GM23338 (cell line): ENCODE results near the gene DAGLA. TPM values are rescaled to one million over a fixed set of nuclear protein-coding genes. Genes with fewer than 3 reads are reported as not detected.

Experiments
- ATAC-seq: fragments of 200-7000 bp; cut with Tn5 transposase; 3 replicates; pipeline ENCODE4 v1.9.1; 2020
- DNase-seq: peaks from one replicate; pipeline ENCODE4 v3.0.0-alpha.2; 2015; ENCODE audit warnings: low spot score
- H2AFZ ChIP-seq: fragments of 200-600 bp; sonication (generic); 2 replicates; pipeline ENCODE4 v1.8.0; 2016; ENCODE audit warnings: antibody characterized with exemption, mild to moderate bottlenecking, moderate library complexity
- H3F3A ChIP-seq: fragments of 200-600 bp; sonication (generic); replicated peaks from 2 replicates; pipeline ENCODE4 v1.8.0; 2017; ENCODE audit warnings: antibody characterized with exemption, mixed run types, low read depth
- H3K27ac ChIP-seq: fragments of 200-600 bp; sonication (generic); 2 replicates; pipeline ENCODE4 v1.6.1; 2016; ENCODE audit warnings: low read depth
- H3K27me3 ChIP-seq: fragments of 200-600 bp; sonication (generic); 2 replicates; pipeline ENCODE4 v1.8.0; 2016; ENCODE audit warnings: mild to moderate bottlenecking, mixed run types, moderate library complexity; ENCODE audit not compliant: insufficient read depth
- H3K36me3 ChIP-seq: fragments of 200-600 bp; sonication (generic); 2 replicates; pipeline ENCODE4 v1.8.0; 2016; ENCODE audit warnings: mild to moderate bottlenecking; ENCODE audit not compliant: insufficient read depth
- H3K4me1 ChIP-seq: fragments of 200-600 bp; sonication (generic); 2 replicates; pipeline ENCODE4 v1.8.0; 2016; ENCODE audit warnings: mild to moderate bottlenecking, moderate library complexity; ENCODE audit not compliant: insufficient read depth
- H3K4me2 ChIP-seq: fragments of 200-600 bp; sonication (generic); 2 replicates; pipeline ENCODE4 v1.7.1; 2017; ENCODE audit warnings: mixed run types
- H3K4me3 ChIP-seq: fragments of 200-600 bp; sonication (generic); 2 replicates; pipeline ENCODE4 v1.6.1; 2016; ENCODE audit warnings: mixed run types
- H3K79me2 ChIP-seq: fragments of 200-600 bp; sonication (generic); replicated peaks from 2 replicates; pipeline ENCODE4 v1.8.0; 2017; ENCODE audit warnings: mild to moderate bottlenecking; ENCODE audit not compliant: insufficient read depth
- H3K9me2 ChIP-seq: fragments of 200-600 bp; sonication (generic); 2 replicates; pipeline ENCODE4 v1.8.0; 2017; ENCODE audit not compliant: insufficient read depth
- H4K20me1 ChIP-seq: fragments of 200-600 bp; sonication (generic); replicated peaks from 2 replicates; pipeline ENCODE4 v1.8.0; 2017; ENCODE audit warnings: mild to moderate bottlenecking; ENCODE audit not compliant: insufficient read depth
- H3K27ac Mint-ChIP-seq: 2 replicates; pipeline ENCODE4 v1.8.0; 2020; ENCODE audit warnings: inconsistent platforms, mild to moderate bottlenecking, moderate library complexity, mixed read lengths
- H3K27me3 Mint-ChIP-seq: 3 replicates; pipeline ENCODE4 v1.8.0; 2022; ENCODE audit warnings: low read depth, mild to moderate bottlenecking, moderate library complexity, mixed read lengths, inconsistent platforms; ENCODE audit not compliant: insufficient read depth, poor library complexity
- H3K36me3 Mint-ChIP-seq: 3 replicates; pipeline ENCODE4 v1.8.0; 2021; ENCODE audit warnings: low read depth, mild to moderate bottlenecking, inconsistent platforms, moderate library complexity, mixed read lengths
- H3K4me1 Mint-ChIP-seq: 3 replicates; pipeline ENCODE4 v1.8.0; 2020; ENCODE audit warnings: mild to moderate bottlenecking, inconsistent platforms, mixed read lengths
- H3K4me3 Mint-ChIP-seq: 3 replicates; pipeline ENCODE4 v1.8.0; 2021; ENCODE audit warnings: moderate library complexity, mild to moderate bottlenecking, inconsistent platforms, mixed read lengths
- H3K9me3 Mint-ChIP-seq: 3 replicates; pipeline ENCODE4 v1.8.0; 2020; ENCODE audit warnings: moderate library complexity, mild to moderate bottlenecking, inconsistent platforms, mixed read lengths
- CREB1 ChIP-seq: fragments of 250-450 bp; sonication (Bioruptor Pico); IDR thresholded peaks from 2 replicates; pipeline ENCODE4 v1.5.0; 2020; ENCODE audit warnings: low read depth, mild to moderate bottlenecking, moderate library complexity
- CTCF ChIP-seq, 2 experiments: fragments of 200-600 bp in 1 of 2; sonication (generic) in 1 of 2; conservative IDR thresholded peaks; 2 replicates each; pipeline versions ENCODE4 v1.5.1 to v1.6.1; 2016 to 2017; ENCODE audit warnings: antibody characterized with exemption in 2 of 2, low read depth in 2 of 2, mild to moderate bottlenecking in 2 of 2, moderate library complexity in 1 of 2
- ETS1 ChIP-seq: IDR thresholded peaks from 2 replicates; pipeline ENCODE4 v1.6.1; 2016; ENCODE audit warnings: antibody characterized with exemption
- EZH2 ChIP-seq: fragments of 200-600 bp; sonication (generic); IDR thresholded peaks from one replicate; pipeline ENCODE4 v1.8.0; 2017; ENCODE audit warnings: antibody characterized with exemption, mild to moderate bottlenecking, low read depth; ENCODE audit not compliant: unreplicated experiment
- EZH2phosphoT487 ChIP-seq: fragments of 200-600 bp; sonication (generic); IDR thresholded peaks from one replicate; pipeline ENCODE4 v1.8.1; 2018; ENCODE audit warnings: antibody characterized with exemption; ENCODE audit not compliant: unreplicated experiment
- JUNB ChIP-seq: IDR thresholded peaks from one replicate; pipeline ENCODE4 v1.6.1; 2016; ENCODE audit warnings: antibody characterized with exemption; ENCODE audit not compliant: unreplicated experiment
- NANOG ChIP-seq: IDR thresholded peaks from 2 replicates; pipeline ENCODE4 v1.6.1; 2016; ENCODE audit warnings: antibody characterized with exemption, borderline replicate concordance
- REST ChIP-seq: IDR thresholded peaks from one replicate; pipeline ENCODE4 v1.6.1; 2018; ENCODE audit warnings: antibody characterized with exemption; ENCODE audit not compliant: unreplicated experiment
- ZNF114 ChIP-seq: fragments of 250-450 bp; sonication (Bioruptor Pico); IDR thresholded peaks from 2 replicates; pipeline ENCODE4 v1.5.0; 2020; ENCODE audit warnings: mild to moderate bottlenecking, moderate library complexity
- ZNF331 ChIP-seq: fragments of 250-450 bp; sonication (Bioruptor Pico); IDR thresholded peaks from 2 replicates; pipeline ENCODE4 v1.5.0; 2020; ENCODE audit warnings: low read depth, mild to moderate bottlenecking, moderate library complexity
- ZNF462 ChIP-seq: fragments of 250-450 bp; sonication (Bioruptor Pico); IDR thresholded peaks from 2 replicates; pipeline ENCODE4 v1.5.0; 2020; ENCODE audit warnings: mild to moderate bottlenecking, moderate library complexity
- polyA plus RNA-seq: library from polyadenylated mRNA; unstranded; fragments of >200 nt; fragmentation: Nextera tagmentation; extraction: Ambion mirVana; gene quantifications from 2 replicates; pipeline ENCODE4 v1.2.1, GENCODE V29; 2016
- total RNA-seq: library from RNA; depleted of rRNA; stranded (reverse); fragments of >200 nt; shearing (Covaris generic); gene quantifications from 2 replicates; pipeline ENCODE4 v1.2.3, GENCODE V29; 2014

The DAGLA gene
- total and polyA plus RNA-seq, 2 experiments from 2014 or later: 0.55 to 2.5 TPM

- TF ChIP-seq EZH2phosphoT487: no peak
- TF ChIP-seq NANOG: no peak
- TF ChIP-seq JUNB: no peak
- no peak for TF ChIP-seq ETS1
- no peak for TF ChIP-seq ZNF114 (CRISPR knock-in tag)
- no peak for TF ChIP-seq CTCF (conservative IDR thresholded peaks at IDR 0.05; ENCODE audit: low read depth in 2 of 2)
- TF ChIP-seq ZNF331 (CRISPR knock-in tag): no peak
- no peak for TF ChIP-seq REST
- no peak for TF ChIP-seq CREB1 (CRISPR knock-in tag)
Observed at GRCh38 chr11:61696602-61697001, 16.4 kb downstream of the DAGLA start (continued).

DNA sequence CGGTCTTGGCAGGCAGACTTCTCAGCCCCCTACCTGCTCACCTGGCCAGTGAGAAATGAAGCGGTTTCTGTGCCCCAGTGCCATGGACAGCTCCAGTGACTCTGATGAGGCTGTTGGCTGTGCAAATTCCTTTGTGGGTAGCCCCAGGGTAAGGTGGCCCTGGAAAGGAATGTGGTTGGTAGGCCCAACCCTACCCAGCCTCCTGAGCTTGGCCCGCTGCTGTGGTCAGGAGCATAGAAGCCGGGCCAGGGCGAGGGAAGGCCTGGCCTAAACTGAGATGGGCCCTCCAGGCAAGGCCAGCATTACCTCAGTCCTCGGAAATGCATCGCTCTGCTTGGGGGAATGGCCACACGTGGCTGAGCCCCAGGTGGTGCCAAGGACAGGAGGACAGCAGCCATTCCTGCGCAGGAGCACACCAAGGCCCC, 16.9 kb downstream of the DAGLA start:
- Mint-ChIP-seq H3K9me3 (no peaks in the 10 kb centered on the region), H3K36me3 (no peaks in the 10 kb centered on the region), H3K4me1 (peaks cover 42% of the 10 kb centered on the region), H3K27me3 (peaks cover 8% of the 10 kb centered on the region), H3K27ac (no peak overlapping the region), H3K4me3 (no peak overlapping the region)
- no peak for DNase-seq
- no peak overlapping the region for H3K4me3 ChIP-seq
- no peak for ATAC-seq
- no peaks in the 10 kb centered on the region for H3K27me3 ChIP-seq
- peaks cover 9% of the 10 kb centered on the region; the same call in 1 of the 2 replicates for H3F3A ChIP-seq
- H2AFZ ChIP-seq: no peak overlapping the region
- H3K4me1 ChIP-seq: peaks cover 28% of the 10 kb centered on the region
- no peak overlapping the region for H3K27ac ChIP-seq
- no peaks in the 10 kb centered on the region for H3K79me2 ChIP-seq
- H3K9me2 ChIP-seq: no peaks in the 10 kb centered on the region
- H3K36me3 ChIP-seq: no peaks in the 10 kb centered on the region
- no peaks in the 10 kb centered on the region for H4K20me1 ChIP-seq
- H3K4me2 ChIP-seq: no peak overlapping the region
- no peak for TF ChIP-seq ZNF462 (CRISPR knock-in tag)
- TF ChIP-seq EZH2: no peak
- no peak for TF ChIP-seq ETS1
